M059J (cell line): Measurements from ENCODE around the gene RAB31. TPM values are rescaled to one million over a fixed set of nuclear protein-coding genes. Genes with fewer than 3 reads are reported as not detected.
"Not testable (repeated sequence)": the region's sequence is repeated elsewhere in the genome, so short reads cannot be mapped to it uniquely, and the experiment has no call there.

Experiments used
- DNase-seq: peaks from one replicate; pipeline ENCODE4 v3.0.0-alpha.2; 2012; ENCODE audit warnings: low read depth
- total RNA-seq: library from RNA; depleted of rRNA; stranded (reverse); fragments of >200 nt; shearing (Covaris generic); gene quantifications from 2 replicates; pipeline ENCODE4 v1.2.3, GENCODE V29; 2014; rRNA removed

Gene RAB31, protein sequence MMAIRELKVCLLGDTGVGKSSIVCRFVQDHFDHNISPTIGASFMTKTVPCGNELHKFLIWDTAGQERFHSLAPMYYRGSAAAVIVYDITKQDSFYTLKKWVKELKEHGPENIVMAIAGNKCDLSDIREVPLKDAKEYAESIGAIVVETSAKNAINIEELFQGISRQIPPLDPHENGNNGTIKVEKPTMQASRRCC
- total RNA-seq, result 36.8 and 53.6 TPM in 2 replicates

- DNase-seq, result peak; percentile 74
Observed at GRCh38 chr18:9708057-9708433, at the start of gene RAB31. Gene RAB31, plus strand, starts transcription at chr18:9708301. Its CDS starts 105 bp downstream, at chr18:9708406.

DNA sequence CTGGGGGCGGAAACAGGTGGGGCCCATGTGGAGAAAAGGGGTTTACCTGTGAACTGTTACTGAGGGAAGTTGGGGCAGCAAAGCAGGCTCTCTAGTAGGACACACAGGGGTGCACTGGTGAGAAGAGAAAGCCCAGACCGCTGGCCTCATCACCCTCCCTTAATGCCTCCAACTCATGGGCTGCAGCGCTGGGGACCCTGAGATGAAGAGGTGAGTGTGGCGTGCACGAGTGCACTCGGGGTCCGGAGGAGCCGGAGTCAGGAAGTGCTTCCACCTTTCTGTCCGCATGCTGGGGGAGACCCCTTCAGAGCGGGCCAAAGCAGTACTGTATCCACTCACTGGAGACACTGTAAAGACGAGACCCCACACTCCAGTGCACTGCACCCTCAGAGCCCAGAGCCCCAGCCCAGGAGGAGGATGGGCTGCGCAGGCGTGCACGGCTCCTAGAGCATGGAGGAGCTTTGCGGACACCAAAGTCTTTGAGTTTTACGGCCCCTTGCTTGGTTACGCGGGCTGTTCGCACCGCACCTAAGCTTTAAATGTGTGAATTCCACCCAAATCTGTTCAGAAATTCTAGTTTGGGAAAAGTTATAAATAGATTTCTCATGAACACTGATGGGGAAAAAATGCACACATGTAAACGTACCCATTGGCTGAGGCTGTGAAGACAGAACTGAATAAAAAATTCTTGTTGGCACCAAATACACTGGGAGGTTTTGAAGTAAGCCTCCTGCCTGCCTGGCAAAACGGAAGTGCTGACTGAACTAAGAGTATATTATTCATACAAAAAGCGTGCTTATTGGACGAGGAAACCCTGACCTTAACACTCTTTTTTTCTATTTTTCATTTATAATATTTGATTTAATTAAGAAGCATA lies 48.4 kb upstream of the RAB31 start:
- no peak for DNase-seq

DNA sequence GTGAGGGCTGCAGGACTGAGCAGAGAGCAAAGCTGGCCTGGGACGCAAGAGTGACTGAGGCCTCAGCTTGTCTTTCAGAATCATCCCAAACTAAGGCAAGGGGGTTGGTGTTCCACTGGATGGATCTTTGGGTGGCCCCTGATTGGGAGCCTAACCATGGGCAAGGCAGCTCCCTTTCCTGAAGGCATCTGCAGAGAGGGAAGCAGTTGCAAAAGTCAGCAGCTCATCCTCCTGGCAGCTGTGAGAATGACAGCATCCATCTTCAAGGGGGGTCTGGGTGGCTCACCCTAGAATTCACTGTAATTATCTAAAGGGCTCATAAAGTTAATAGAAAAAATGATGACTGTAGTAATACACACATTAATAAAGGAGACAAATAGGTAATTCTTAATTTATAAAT lies 46.5 kb upstream of the RAB31 start:
- DNase-seq, result peak; percentile 45

DNA sequence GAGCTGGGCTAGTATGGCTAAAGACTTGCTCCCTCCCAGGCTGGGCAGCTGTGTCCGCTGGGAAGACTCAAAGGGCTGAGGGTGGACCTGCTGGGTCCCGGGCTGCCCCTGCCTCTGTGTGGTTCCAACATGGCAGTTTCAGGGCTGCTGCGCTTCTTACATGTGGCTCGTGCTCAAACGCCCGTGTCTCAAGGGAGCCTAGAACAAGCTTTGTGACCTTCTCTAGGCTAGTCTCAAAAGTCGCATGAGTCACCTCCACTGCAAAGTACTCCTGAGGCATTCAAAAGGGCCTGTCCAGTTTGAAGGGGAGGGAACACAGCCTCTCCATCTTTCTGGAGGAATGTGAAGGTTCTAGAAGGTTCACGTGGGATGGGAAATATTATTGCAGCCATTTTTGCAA lies 44.7 kb upstream of the RAB31 start:
- DNase-seq, result peak; percentile 32

DNA sequence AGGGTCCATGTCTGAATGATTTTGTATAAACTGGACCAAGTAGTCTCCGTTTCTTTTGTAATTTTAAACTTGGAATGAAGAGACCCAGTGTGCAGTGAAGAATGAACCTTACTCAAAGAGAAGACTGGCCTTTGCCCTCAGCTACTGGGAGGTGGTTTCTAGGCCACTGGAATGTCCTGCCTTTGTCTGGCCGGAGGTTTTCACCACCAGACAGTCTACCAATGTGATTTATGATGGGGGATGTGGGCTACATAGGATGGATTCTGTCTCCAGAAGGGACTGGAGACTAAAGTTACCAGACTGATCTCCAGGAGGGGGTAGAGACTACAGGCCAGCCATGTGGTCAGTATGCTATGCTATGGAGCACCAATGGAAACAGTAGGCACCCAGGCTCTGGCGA lies 42.8 kb upstream of the RAB31 start:
- DNase-seq, result no peak

DNA sequence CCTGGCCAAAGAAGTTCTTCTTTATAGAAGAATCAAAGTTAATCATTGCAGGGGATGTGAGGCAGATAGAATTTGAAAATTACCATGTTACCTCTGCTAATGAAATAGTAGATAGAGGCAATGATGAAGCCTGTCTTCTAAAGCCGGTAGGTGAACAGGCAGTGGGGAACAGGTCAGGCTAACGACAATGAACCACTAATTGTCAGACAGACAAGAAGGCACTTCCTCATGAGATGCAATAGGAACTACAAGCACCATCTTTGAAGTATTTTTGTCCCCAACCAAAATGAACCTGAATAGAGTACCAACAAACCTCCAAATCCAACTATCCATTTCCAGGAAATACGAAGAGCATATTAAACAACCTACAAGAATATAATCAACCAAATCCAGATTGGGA lies 41.6 kb upstream of the RAB31 start:
- no peak for DNase-seq

DNA sequence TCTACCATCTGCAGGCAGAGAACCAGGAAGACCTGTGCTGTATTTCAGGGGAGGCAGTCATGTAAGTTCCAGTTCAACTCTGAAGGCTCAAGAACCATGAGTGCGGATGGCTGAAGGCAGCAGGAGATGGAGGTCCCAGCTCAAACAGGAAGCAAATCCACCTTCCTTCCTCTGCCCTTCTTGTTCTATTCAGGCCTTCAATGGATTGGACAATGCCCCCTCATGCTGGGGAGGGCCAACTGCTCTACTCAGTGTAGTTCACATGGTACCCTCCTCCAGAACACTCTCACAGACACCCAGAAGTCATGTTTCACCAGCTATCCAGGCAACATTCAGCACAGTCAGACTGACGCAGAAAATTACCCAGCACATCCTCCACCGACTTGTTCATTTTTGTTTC lies 39.1 kb upstream of the RAB31 start:
- DNase-seq, result no peak

- DNase-seq, result no peak
Observed at GRCh38 chr18:9671214-9671613, 36.9 kb upstream of the RAB31 start.

- DNase-seq, result peak; percentile 78
Observed at GRCh38 chr18:9673296-9674251, 34.5 kb upstream of the RAB31 start.

DNA sequence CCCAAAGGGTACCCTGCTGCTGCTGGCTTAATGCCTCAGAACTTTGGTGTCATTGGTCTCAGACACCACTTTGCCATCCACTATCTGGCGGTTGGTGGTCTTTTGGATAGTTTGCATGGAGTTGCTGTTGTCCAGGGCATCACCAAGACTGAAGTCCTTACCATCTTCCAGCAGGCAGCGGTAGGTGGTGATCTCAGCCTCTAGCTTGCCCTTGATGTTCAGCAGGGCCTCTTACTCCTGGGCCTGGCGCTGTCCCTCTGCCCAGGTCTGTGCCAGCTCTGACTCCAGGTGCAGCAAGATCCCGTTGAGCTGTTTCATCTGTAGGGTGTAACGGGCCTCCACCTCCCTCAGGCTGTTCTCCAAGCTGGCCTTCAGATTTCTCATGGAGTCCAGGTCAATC lies 29.9 kb upstream of the RAB31 start:
- DNase-seq, result not testable (repeated sequence)

DNA sequence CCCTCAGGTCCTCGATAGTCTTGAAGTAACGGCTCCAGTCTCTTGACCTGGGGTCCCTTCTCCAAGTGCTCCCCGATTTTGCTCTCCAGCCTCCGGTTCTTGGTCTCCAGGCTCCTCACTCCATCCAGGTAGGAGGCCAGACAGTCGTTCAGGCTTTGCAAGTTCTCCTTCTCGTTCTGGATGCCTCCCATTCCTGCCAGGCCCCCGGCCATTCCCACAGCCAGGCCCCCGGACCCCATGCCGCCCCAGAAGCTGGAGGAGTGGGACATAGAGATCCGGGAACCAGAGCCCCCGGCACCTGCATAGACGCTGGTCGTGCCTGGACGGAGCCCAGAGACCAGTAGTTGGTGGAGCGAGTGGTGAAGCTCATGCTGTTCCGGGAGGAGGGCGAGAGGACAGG lies 29.0 kb upstream of the RAB31 start:
- DNase-seq, result no peak

DNA sequence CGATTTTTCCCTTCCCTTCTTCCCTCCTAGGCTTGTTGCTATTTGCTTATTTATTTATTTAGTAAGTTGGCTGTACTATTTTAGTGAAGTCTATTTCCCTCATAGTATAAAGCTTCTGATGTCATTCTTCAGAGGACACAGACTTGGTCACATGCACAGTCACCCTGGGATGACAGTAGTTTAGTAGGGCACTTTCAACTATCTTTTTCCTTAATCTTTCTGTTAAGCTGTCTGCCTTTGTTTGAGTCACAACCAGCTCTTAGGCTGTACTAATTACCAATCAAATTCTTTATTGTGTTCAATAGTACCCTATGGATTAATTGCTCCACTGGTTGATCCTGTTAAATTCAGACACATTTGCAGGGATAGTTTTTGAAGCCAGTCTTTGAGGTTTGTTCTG lies 26.9 kb upstream of the RAB31 start:
- DNase-seq, result no peak

DNA sequence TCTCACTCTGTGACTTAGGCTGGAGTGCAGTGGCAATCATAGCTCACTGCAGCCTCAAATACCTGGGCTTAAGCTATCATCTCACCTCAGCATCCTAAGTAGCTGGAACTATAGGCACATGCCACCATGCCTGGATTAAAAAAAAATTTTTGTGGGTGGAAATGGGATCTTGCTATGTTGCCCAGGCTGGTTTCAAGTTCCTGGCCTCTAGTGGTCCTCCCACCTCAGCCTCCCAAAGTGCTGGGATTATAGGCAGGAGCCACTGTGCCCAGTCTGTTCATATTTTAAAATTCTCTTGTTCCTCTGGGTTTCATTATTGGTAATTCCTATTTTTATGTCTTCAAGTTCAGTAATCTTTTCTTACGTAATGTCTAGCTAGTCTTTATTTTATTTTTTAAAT lies 25.5 kb upstream of the RAB31 start:
- no peak for DNase-seq

GRCh38 chr18:9683418-9684396 lies 24.4 kb upstream of the RAB31 start:
- DNase-seq, result peak; percentile 83

DNA sequence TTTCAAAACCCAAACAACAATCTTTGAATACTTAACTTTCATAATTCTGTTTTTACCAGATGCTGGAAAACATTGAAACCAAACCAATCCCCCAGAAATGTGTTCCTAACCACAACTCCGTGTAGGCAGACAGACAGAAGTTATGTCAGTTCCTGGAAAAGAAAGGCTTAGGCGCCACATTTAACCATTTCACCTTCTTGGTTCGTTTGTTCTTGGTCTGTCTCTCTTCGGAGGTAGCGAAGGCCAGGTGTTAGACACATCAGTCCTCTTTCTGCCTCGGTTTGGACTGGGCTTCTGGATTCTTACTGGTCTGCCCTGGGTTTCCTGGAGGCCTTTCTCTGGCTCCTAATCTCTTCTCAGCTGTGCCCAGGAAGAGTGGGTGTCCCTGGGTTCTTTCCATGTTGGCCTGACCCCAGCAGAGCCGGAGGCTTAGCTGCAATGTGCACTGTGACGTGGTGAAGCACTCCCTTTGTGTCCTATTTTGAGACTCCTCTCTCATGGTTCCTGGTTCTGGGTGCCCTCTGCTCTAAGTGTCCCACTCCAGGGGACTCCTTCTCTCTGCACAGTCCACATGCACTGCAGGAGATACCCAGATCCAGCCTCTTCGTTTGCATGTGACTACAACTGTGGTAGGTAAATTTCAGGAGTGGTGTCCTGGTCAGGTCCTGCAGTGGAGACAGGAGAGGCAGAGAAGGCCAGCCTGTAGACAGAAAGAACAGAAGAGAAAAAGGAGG lies 23.1 kb upstream of the RAB31 start:
- no peak for DNase-seq

DNA sequence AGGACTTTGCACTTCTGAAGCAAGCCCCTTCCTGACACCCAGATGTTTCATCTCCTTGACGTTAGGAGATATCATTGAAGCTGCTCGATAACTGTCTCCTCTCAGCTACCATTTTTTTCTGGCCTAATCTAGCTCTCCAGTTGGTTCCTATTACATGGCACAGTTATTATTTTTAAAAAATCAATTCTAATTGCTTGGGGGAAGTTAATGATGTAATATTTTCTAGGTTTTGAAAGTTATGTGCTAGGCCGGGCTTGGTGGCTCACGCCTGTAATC lies 22.5 kb upstream of the RAB31 start:
- DNase-seq, result no peak

DNA sequence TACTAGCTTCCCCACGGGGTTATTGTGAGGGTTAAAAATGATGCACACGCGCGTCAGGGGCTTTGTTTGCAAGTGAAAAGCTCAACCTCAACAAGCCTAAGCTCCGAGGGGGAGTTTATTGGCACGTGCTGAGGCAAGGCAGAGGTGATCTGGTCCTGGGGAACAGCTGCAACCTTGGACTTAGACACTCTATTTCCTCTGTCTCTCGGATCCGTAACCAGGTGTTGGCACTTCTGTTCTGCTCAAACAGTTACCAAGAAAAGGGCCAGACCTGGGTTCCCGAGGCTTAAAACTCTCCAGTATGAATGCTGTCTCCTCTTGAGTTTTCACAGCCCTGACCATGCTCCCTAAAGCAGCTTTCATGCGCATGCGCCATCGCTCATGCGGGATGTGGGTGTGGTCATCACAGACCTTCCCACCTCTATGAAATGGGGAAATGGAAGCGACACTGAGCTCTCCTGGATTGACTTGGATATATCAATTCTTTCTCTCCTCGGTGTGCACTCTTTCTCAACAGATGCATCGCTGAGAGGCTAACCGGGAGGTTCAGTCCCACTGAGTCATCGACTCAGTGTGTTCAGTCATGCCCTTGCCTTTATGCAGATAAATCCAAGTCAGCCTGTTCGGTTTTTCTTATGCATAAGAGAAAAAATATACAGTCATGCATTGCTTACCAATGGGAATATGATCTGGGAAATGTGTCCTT lies 19.9 kb upstream of the RAB31 start:
- no peak for DNase-seq

DNA sequence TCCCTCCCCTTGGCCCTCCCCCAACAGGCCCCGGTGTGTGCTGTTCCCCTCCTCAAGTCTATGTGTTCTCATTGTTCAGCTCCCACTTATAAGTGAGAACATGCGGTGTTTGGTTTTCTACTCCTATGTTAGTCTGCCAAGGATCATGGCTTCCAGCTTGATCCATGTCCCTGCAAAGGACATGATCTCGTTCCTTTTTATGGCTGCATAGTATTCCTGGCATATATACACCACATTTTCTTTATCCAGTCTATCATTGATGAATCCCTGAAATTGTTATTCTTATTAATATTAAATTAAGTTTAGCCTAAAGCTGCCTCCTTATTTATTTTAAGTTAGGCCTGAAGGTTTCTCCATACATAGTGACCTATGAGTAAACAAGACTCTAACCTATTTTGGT lies 18.8 kb upstream of the RAB31 start:
- no peak for DNase-seq

DNA sequence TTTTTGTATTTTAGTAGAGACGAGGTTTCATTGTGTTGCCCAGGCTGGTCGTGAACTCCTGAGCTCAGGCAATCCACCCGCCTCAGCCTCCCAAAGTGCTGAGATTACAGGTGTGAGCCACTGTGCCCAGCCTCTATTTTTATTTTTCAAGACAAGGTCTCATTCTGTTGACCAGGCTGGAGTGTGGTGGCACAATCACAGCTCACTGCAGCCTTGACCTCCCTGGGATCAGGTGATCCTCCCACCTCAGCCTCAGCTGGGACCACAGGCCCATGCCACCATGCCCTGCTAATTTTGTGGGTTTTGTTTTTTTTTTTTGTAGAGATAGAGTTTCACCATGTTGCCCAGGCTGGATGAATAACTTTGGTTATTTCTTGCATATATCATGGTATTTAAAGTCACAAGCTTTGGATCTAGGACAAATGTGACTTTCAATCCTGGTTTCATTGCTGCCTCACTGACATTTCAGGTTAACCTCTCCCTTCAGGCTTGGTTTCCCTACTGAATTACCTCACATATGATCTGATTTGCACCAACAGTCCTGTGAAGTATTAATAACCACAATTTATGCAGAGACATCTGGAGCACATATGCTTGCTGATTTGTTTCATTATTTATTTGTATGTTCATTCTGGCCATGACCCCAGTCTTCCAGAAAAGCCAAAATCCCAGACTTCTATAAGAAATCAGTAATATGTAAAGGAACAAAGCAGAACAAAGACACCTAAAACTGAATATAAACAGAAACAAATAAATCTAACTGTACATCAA lies 17.5 kb upstream of the RAB31 start:
- no peak for DNase-seq
